ENCODE measurements around the gene CUL1.

CUL1 gene

DNA sequence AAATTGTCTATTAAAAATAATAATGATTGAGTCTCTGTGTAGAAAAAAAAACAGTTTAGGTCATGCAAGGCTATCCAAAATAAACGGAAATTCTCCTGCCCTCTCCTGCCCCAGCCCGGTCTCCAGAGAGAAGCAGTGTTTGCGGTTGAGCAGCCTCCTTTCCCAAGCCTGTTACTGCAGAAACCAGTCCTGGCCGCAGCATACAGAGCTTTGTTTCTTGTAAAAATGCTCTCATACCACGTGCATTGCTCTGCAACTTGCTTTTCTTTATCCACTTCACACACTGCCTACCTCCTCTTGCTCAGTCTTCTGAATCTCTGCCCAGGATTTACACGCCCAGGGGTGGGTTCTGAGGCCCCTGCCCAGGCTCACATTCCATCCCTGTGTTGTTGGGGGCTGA, 34.4 kb upstream of the CUL1 start:
- no peak for TF ChIP-seq FOXA1 (IDR thresholded peaks at IDR 0.05)
- TF ChIP-seq ELF4 (IDR thresholded peaks at IDR 0.05) = no peak
- TF ChIP-seq LEF1 (IDR thresholded peaks at IDR 0.05; ENCODE audit: borderline replicate concordance) = no peak
- no peak for TF ChIP-seq CTBP1 (IDR thresholded peaks at IDR 0.05; ENCODE audit: borderline replicate concordance)
- TF ChIP-seq FOXM1 (IDR thresholded peaks at IDR 0.05; ENCODE audit: borderline replicate concordance) = no peak
- TF ChIP-seq HDGF (IDR thresholded peaks at IDR 0.05; ENCODE audit: borderline replicate concordance) = no peak
- TF ChIP-seq ARNT (IDR thresholded peaks at IDR 0.05) = no peak
- no peak for TF ChIP-seq SUZ12 (IDR thresholded peaks at IDR 0.05)
- TF ChIP-seq ZNF384 (IDR thresholded peaks at IDR 0.05) = no peak
- no peak for TF ChIP-seq TARDBP (IDR thresholded peaks at IDR 0.05)
- no peak for TF ChIP-seq NFRKB (IDR thresholded peaks at IDR 0.05)
- TF ChIP-seq BHLHE40 (IDR thresholded peaks at IDR 0.05; ENCODE audit: borderline replicate concordance) = no peak
- TF ChIP-seq L3MBTL2 (conservative IDR thresholded peaks at IDR 0.05) = no peak
- TF ChIP-seq FOXK2 (IDR thresholded peaks at IDR 0.05) = no peak
- TF ChIP-seq, protein P1, sequence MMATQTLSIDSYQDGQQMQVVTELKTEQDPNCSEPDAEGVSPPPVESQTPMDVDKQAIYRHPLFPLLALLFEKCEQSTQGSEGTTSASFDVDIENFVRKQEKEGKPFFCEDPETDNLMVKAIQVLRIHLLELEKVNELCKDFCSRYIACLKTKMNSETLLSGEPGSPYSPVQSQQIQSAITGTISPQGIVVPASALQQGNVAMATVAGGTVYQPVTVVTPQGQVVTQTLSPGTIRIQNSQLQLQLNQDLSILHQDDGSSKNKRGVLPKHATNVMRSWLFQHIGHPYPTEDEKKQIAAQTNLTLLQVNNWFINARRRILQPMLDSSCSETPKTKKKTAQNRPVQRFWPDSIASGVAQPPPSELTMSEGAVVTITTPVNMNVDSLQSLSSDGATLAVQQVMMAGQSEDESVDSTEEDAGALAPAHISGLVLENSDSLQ (IDR thresholded peaks at IDR 0.05) = no peak
- TF ChIP-seq SP1 (IDR thresholded peaks at IDR 0.05) = no peak
- ChIA-PET POLR2A (no interaction called here), CTCF (no interaction called here)
- DNase-seq (ENCODE audit: extremely low spot score) = no peak

DNA sequence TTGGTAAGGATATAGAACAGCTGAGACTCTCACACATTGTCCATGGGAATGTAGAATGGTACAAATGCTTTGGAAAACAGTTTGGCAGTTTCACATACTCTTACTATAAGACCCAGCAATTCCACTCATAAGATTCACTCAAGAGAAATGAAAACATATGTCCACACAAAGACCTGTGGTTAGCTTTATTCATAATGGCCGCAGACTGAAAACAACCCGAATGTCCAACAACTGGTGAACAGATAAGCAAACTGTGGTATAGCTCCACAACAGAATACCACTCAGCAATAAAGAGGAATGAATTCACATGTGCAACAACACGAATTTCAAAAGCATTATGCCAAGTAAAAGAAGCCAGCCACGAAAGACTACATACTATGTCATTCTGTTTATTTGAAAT, 33.5 kb upstream of the CUL1 start:
- CTCF ChIA-PET = no interaction called here
- POLR2A ChIA-PET = no interaction called here

DNA sequence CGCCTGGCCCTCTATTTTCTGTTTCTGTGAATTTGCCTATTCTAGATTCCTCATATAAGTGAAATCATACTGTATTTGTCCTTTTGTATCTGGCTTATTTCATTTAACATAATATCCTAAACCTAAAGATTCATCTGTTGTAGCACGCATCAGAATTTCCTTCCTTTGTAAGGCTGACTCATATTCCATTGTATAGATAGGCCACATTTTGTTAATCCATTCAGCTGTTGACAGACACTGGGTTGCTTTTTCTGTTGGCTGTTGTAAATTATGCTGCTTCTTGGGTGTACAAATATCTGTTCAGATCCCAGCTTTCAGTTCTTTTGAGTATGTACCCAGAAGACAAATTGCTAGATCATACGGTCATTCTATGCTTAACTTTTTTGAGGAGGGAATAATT, 28.8 kb upstream of the CUL1 start:
- ChIA-PET POLR2A (no interaction called here), CTCF (no interaction called here)
- DNase-seq (ENCODE audit: extremely low spot score) = no peak
- TF ChIP-seq BHLHE40 (IDR thresholded peaks at IDR 0.05; ENCODE audit: borderline replicate concordance) (no peak), FOXM1 (IDR thresholded peaks at IDR 0.05; ENCODE audit: borderline replicate concordance) (no peak), ELF4 (IDR thresholded peaks at IDR 0.05) (no peak), SUZ12 (IDR thresholded peaks at IDR 0.05) (no peak), NFRKB (IDR thresholded peaks at IDR 0.05) (no peak)
- TF ChIP-seq, protein P1 (IDR thresholded peaks at IDR 0.05) = no peak

More for the DNA sequence above, 33.5 kb upstream of the CUL1 start:
- no peak for TF ChIP-seq SP1 (IDR thresholded peaks at IDR 0.05)
- TF ChIP-seq BHLHE40 (IDR thresholded peaks at IDR 0.05; ENCODE audit: borderline replicate concordance) = no peak
- no peak for TF ChIP-seq TARDBP (IDR thresholded peaks at IDR 0.05)
- TF ChIP-seq ARNT (IDR thresholded peaks at IDR 0.05) = no peak
- no peak for TF ChIP-seq LEF1 (IDR thresholded peaks at IDR 0.05; ENCODE audit: borderline replicate concordance)
- no peak for TF ChIP-seq FOXM1 (IDR thresholded peaks at IDR 0.05; ENCODE audit: borderline replicate concordance)
- no peak for TF ChIP-seq FOXA1 (IDR thresholded peaks at IDR 0.05)
- no peak for TF ChIP-seq L3MBTL2 (conservative IDR thresholded peaks at IDR 0.05)
- TF ChIP-seq FOXK2 (IDR thresholded peaks at IDR 0.05) = no peak
- TF ChIP-seq HDGF (IDR thresholded peaks at IDR 0.05; ENCODE audit: borderline replicate concordance) = no peak
- TF ChIP-seq, protein P1 (IDR thresholded peaks at IDR 0.05) = no peak
- no peak for TF ChIP-seq ELF4 (IDR thresholded peaks at IDR 0.05)
- no peak for DNase-seq (ENCODE audit: extremely low spot score)

DNA sequence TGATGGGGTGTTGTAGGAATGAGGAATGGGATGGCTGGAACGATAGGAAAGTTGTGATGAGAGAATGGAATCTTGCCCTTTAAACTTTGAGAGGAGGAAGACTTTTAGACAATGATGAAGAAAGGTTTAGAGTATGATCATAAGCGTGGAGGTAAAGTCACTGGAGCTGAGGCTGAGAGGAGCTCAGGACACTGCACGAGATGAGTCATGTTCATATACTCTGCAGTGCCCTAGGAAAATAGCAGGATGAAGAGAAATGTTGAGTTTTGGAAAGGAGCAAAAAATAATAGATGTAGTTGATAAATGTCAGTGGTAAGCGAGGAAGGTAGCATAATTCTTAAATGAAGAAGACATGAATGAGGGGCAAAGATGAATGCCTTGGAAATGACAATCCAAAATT, 28.3 kb upstream of the CUL1 start:
- no peak for DNase-seq (ENCODE audit: extremely low spot score)
- POLR2A ChIA-PET = no interaction called here

DNA sequence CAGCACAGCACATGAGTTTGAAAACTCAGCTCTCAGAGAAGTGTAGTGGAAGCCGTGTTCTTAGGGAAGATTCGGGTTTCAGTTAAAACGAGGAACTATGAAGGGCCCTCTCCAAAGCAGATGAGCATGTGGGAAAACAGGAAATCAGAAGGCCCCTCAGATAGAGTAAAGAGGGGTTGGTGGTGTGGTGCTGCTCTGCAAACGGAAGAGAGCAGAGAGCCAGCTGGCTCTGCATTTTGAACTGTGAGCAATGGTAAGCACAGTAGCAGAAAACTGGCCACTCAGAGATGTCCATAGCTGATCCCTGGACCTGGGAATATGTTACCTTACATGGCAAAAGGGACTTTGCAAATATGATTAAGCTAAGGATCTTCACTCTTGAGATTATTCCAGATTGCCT, 27.9 kb upstream of the CUL1 start:
- ChIA-PET CTCF (interaction anchor here (0.6 kb wide), 1 partner anchor 188 kb away, joined by 5 read pairs; no protein-coding TSS in a partner anchor), POLR2A (no interaction called here)
- TF ChIP-seq ARNT (IDR thresholded peaks at IDR 0.05) (no peak), BHLHE40 (IDR thresholded peaks at IDR 0.05; ENCODE audit: borderline replicate concordance) (no peak), FOXK2 (IDR thresholded peaks at IDR 0.05) (no peak), FOXM1 (IDR thresholded peaks at IDR 0.05; ENCODE audit: borderline replicate concordance) (no peak), HDGF (IDR thresholded peaks at IDR 0.05; ENCODE audit: borderline replicate concordance) (no peak), SP1 (IDR thresholded peaks at IDR 0.05) (no peak), CTBP1 (IDR thresholded peaks at IDR 0.05; ENCODE audit: borderline replicate concordance) (no peak), ELF4 (IDR thresholded peaks at IDR 0.05) (no peak), TARDBP (IDR thresholded peaks at IDR 0.05) (no peak), L3MBTL2 (conservative IDR thresholded peaks at IDR 0.05) (no peak), FOXA1 (IDR thresholded peaks at IDR 0.05) (no peak), LEF1 (IDR thresholded peaks at IDR 0.05; ENCODE audit: borderline replicate concordance) (no peak), SUZ12 (IDR thresholded peaks at IDR 0.05) (no peak), ZNF384 (IDR thresholded peaks at IDR 0.05) (no peak), NFRKB (IDR thresholded peaks at IDR 0.05) (no peak)
- TF ChIP-seq, protein P1 (IDR thresholded peaks at IDR 0.05) = no peak
- no peak for DNase-seq (ENCODE audit: extremely low spot score)

More for the DNA sequence above, 28.3 kb upstream of the CUL1 start:
- TF ChIP-seq TARDBP (IDR thresholded peaks at IDR 0.05) (no peak), ELF4 (IDR thresholded peaks at IDR 0.05) (no peak), FOXK2 (IDR thresholded peaks at IDR 0.05) (no peak), HDGF (IDR thresholded peaks at IDR 0.05; ENCODE audit: borderline replicate concordance) (no peak), SP1 (IDR thresholded peaks at IDR 0.05) (no peak), LEF1 (IDR thresholded peaks at IDR 0.05; ENCODE audit: borderline replicate concordance) (no peak), FOXA1 (IDR thresholded peaks at IDR 0.05) (no peak), ZNF384 (IDR thresholded peaks at IDR 0.05) (no peak)
- TF ChIP-seq, protein P1 (IDR thresholded peaks at IDR 0.05) = no peak
- CTCF ChIA-PET = no interaction called here

All from HEK293T (cell line).